Measurements from ENCODE around the gene TEKT4.
"Not testable (repeated sequence)": the region's sequence is repeated elsewhere in the genome, so short reads cannot be mapped to it uniquely, and the experiment has no call there.

- TF ChIP-seq ZNF225 (CRISPR knock-in tag; IDR thresholded peaks at IDR 0.05); MAFF (IDR thresholded peaks at IDR 0.05; ENCODE audit: low read depth, low read length); ZNF331 (CRISPR knock-in tag; IDR thresholded peaks at IDR 0.05); GMEB1 (CRISPR knock-in tag; IDR thresholded peaks at IDR 0.05; ENCODE audit: borderline replicate concordance); HBP1 (CRISPR knock-in tag; IDR thresholded peaks at IDR 0.05; ENCODE audit: low read depth); POLR2A (IDR thresholded peaks at IDR 0.05; ENCODE audit: insufficient read depth in 1 of 2, low read depth in 2 of 2, low read length in 2 of 2); E2F1 (CRISPR knock-in tag; IDR thresholded peaks at IDR 0.05); POLR2AphosphoS5 (IDR thresholded peaks at IDR 0.05; ENCODE audit: low read depth, low read length); CTCF (CRISPR knock-in tag; IDR thresholded peaks at IDR 0.05); FOSL1 (CRISPR knock-in tag; IDR thresholded peaks at IDR 0.05; ENCODE audit: borderline replicate concordance); ATAD3A (CRISPR knock-in tag; IDR thresholded peaks at IDR 0.05); SIN3A (IDR thresholded peaks at IDR 0.05; ENCODE audit: borderline replicate concordance, low read depth, low read length): not testable (repeated sequence)
Measured at GRCh38 chr2:94858163-94858888, 12.9 kb upstream of the TEKT4 start.

Data from HepG2 (cell line).